Tibial nerve (tissue), 4 donors: ENCODE measurements around the gene RNF13.

ENCODE experiments used
- CTCF ChIP-seq, 5 experiments: fragments of 200-600 bp in 3 of 5; fragments of 450-650 bp in 2 of 5; sonication (generic) in 3 of 5; IDR thresholded peaks; one replicate each; pipeline ENCODE4 v1.5.1; 2016 to 2019; ENCODE audit warnings: antibody characterized with exemption in 5 of 5, mild to moderate bottlenecking in 3 of 5, moderate library complexity in 2 of 5
- EP300 ChIP-seq, 2 donors: sonication (generic); formaldehyde crosslinking; IDR thresholded peaks; one replicate each; pipeline ENCODE4 v1.6.1; 2017; ENCODE audit warnings: antibody characterized with exemption in 2 of 2, mild to moderate bottlenecking in 1 of 2
- POLR2A ChIP-seq, 2 donors: fragments of 450-650 bp; IDR thresholded peaks; one replicate each; pipeline ENCODE4 v1.6.1; 2017; ENCODE audit warnings: antibody characterized with exemption in 2 of 2, mild to moderate bottlenecking in 2 of 2, moderate library complexity in 2 of 2

DNA sequence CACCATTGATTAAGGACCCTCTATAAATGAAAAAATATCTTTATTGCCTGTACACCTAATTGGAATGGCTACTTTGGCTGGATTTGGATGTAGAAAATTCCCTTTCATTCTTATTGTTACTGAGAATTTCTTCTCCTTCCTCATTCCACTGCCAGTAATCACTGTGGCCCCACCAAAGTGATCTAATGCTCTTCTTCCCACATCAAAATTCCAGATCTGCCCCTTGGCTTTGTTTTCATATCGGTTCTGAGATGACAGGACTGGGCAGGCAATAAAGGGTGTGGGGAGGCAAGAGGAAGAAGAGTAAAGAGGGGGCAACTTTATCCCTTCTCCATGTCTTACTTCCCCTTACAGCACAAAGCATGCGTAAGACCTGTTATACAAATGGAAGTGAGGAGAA lies 22.7 kb upstream of the RNF13 start:
- no peak for TF ChIP-seq EP300 (IDR thresholded peaks at IDR 0.05)
- no peak for TF ChIP-seq CTCF (IDR thresholded peaks at IDR 0.05)
- TF ChIP-seq POLR2A (IDR thresholded peaks at IDR 0.05) = no peak
